Sigmoid colon (tissue), 3 donors: ENCODE results near the gene HECTD4.
"Not testable (repeated sequence)": the region's sequence is repeated elsewhere in the genome, so short reads cannot be mapped to it uniquely, and the experiment has no call there.

Experiments used
- POLR2A ChIP-seq, 2 donors: fragments of 450-650 bp; IDR thresholded peaks; one replicate each; pipeline ENCODE4 v1.6.1; 2016; ENCODE audit warnings: antibody characterized with exemption in 2 of 2, mild to moderate bottlenecking in 2 of 2, moderate library complexity in 2 of 2
- TF ChIP-seq, protein P1 (sequence below), 4 experiments: fragments of 450-650 bp in 3 of 4; fragments of 200-600 bp in 1 of 4; IDR thresholded peaks; one replicate each; pipeline ENCODE4 v1.5.1; 2016 to 2019; ENCODE audit warnings: antibody characterized with exemption in 4 of 4, mild to moderate bottlenecking in 3 of 4, moderate library complexity in 2 of 4

DNA sequence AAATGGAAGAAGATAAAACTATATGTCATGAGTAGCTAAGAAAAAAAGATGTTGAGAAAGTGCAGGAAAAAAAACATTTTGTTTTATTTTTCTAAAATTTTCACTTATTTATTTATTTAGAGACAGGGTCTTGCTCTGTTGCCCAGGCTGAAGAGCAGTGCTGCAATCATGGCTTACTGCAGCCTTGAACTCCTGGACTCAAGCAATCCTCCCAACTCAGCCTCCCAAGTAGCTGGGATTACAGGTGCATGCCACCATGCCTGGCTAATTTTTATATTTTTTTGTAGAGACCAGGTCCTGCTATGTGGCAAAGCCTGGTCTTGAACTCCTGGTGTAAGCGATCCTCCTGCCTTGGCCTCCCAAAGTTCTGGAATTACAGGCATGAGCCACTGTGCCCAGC lies 137.3 kb downstream of the HECTD4 start:
- TF ChIP-seq, protein P1, sequence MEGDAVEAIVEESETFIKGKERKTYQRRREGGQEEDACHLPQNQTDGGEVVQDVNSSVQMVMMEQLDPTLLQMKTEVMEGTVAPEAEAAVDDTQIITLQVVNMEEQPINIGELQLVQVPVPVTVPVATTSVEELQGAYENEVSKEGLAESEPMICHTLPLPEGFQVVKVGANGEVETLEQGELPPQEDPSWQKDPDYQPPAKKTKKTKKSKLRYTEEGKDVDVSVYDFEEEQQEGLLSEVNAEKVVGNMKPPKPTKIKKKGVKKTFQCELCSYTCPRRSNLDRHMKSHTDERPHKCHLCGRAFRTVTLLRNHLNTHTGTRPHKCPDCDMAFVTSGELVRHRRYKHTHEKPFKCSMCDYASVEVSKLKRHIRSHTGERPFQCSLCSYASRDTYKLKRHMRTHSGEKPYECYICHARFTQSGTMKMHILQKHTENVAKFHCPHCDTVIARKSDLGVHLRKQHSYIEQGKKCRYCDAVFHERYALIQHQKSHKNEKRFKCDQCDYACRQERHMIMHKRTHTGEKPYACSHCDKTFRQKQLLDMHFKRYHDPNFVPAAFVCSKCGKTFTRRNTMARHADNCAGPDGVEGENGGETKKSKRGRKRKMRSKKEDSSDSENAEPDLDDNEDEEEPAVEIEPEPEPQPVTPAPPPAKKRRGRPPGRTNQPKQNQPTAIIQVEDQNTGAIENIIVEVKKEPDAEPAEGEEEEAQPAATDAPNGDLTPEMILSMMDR (IDR thresholded peaks at IDR 0.05) = not testable (repeated sequence)
- TF ChIP-seq POLR2A (IDR thresholded peaks at IDR 0.05) = not testable (repeated sequence)
